HG02642 (cell line): ENCODE results near the gene SVOP.
"Not testable (repeated sequence)": the region's sequence is repeated elsewhere in the genome, so short reads cannot be mapped to it uniquely, and the experiment has no call there.

Source experiments
- ATAC-seq: cut with Tn5 transposase; IDR thresholded peaks from one replicate; pipeline ENCODE4 v1.9.1; 2021; ENCODE audit warnings: mild to moderate bottlenecking; ENCODE audit not compliant: unreplicated experiment, poor library complexity

SVOP gene

DNA sequence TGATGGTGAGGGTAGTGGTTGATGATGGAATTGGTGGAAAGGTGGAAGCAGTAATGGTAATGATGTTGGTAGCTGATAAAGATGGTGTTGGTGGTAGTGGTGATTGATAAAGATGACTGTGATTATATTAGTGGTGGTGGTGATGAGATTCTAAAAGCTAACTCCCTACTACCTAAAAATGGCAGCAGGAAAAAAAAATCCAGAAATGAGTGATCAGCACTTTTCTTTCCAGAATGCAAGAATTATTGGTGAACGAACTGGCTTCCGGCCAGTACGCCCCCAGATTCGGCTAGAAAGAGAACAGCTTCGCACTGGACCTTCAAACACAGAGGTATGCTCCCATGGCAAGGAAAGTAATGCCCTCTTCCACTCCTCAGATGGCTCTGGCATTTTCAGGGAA lies 121.7 kb downstream of the SVOP start:
- no peak for ATAC-seq

DNA sequence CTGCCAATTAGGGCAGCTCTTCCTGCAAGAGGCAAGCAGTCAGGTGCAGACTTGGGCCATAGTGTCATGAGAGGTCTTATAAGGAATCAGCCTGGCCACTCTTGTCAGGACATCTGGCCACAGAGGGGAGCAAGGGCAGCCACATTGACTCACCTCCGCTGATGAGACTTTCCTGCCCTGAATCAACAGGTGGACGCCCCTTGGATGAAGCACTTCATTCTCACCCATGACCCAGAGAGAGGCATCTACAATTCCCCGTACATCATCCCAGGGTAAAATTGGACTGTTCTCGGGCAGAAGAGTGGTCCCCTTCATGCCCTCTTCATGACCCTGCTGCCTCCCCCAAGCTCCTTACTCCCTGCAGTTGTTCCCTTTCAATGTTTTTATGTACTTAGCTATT lies 124.1 kb downstream of the SVOP start:
- no peak for ATAC-seq

DNA sequence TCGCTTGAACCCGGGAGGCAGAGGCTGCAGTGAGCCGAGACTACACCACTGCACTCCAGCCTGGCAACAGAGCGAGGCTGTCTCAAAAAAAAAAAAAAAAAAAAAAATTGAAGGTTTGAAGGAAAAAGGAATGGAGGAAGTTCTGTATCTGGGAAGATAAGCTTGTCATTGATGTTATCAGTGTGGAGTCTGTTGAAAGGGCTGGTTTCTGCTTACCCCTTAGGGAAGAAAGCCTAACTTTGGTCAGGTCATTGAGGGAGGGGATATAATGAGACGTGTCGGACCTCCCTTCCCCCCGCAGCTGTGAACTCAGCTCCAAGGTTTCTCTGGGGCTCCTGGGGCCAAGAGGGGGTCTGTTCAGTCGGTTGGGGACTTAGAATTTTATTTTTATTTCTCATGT lies 124.5 kb downstream of the SVOP start:
- no peak for ATAC-seq

DNA sequence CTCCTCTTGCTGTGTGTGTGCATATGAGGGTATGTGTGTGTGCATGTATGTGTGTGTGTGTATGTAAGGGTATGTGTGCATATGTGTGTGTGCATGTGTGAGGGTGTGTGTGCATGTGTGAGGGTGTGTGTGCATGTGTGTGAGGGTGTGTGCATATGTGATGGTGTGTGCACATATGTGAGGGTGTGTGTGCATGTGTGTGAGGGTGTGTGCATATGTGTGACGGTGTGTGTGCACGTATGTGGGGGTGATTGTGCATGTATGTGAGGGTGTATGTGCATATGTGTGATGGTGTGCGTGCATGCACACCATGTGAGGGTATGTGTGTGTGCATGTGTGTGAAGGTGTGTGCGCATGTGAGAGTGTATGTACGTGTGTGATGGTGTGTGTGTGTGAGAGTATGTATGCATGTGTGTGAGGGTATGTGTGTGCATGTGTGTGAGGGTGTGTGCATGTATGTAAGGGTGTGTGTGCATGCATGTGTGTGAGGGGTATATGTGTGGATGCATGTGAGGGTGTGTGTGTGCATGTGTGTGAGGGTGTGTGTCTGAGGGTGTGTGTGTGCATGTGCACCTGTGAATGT lies 125.6 kb downstream of the SVOP start:
- no peak for ATAC-seq

DNA sequence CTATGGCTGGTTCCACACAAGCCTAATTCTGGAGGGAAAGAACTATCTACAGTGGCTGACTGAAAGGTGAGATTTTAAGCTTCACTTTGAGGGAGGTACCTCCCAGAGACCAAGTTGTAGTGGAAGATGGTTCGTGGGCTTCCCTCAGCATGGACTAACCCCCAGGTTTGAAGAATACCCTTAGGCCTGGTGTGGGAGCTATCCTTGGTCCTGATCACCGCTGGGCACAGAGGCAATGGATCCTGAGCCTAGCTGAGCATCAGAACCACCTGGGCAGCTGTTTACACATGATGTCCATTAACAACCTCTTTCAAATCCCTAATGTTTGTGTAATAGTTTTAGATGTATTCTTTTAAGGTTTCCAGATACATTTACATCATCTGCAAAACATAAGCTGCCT lies 130.7 kb downstream of the SVOP start:
- ATAC-seq = no peak

DNA sequence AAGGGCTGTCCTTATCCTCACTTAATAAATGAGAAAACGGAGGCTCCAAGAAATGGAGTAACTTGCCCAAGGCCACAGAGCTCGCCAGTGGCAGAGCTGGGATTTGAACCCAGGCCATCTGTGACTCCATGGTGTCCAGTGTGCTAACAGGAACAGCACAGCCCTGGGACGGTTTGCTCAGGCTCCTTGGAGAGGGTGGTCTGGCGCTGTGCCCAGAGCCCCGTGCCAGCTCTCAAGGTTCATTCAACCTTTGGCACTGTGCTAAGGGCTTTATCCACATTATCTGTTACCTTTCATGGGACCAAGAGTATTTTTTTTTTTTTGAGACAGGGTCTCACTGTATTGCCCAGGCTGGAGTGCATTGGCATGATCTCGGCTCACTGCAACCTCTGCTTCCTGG lies 132.8 kb downstream of the SVOP start:
- ATAC-seq = no peak

DNA sequence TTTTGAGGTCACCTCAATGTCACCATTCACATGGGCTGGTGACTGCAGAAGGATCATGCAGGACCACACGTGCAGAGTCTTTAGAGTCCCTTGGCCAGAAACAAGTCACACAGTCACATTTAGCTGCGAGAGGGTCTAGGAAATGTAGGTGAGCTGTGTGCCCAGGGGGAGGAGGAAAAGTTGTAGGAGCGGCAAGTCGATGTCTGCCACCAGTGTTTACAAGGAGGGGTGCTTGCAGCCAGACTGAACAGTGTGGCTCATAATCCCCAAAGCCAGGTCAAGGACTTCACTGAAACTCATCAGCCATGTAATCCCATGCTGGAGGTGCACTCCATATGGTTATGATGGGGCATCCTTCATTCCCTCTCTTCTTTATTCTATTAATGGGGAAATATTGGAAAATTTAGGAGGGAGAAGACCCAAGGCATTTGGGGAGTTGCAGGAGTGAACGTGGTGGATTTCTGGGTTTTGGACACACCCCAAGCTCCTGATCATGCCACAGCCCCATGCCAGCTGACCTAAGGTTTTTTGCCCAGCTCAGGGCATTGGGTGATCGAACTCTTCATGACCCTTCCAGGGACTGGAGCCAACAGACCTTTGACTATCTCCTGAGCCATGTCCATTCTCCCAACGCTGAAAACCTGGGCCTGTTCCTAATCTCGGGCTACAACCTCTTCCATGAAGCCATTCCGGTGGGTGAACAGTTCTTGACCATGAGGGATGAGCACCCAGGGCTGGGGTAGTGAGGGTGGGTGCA lies 133.8 kb downstream of the SVOP start:
- no peak for ATAC-seq

DNA sequence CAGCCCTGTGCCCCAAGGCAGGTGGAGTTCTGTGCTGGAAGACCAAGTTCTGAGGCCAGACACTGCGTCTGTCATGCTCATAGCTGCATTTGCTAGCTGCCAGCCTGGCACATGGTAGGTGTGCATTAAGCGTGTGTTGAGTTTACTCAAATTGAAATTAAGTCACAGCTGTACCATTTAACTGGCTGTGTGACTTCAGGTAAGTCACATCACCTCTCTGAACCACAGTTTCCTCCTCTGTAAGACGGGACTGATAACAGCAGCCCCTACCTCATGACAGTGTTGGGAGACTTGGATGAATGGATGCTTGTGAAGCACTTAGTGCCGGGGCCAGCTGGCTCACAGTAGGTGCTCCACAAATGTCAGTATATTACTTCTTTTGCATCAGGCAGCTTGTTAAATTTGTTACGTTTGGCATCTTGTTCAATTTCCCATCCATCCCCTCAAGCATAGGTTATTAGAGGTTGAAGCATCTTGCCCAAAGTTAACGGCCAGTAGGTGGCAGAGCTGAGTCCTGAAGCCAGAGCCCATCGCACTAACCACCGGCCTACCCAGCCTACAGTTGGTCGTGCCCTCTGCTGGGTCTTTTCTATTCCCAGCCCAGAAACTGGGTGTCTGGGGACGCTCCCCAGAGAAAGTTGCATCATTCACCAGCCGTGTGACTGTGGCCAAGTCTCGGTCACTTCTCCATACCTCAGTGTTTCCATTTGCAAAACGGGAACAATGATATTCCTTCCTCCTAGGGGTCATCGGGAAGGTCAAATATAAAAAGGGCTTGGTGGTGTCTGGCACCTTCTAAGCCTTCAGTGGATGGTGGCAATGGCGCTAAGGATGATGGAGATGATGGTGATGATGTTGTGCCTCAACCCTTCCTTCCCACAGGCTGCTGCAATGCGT lies 136.5 kb downstream of the SVOP start:
- ATAC-seq = no peak

DNA sequence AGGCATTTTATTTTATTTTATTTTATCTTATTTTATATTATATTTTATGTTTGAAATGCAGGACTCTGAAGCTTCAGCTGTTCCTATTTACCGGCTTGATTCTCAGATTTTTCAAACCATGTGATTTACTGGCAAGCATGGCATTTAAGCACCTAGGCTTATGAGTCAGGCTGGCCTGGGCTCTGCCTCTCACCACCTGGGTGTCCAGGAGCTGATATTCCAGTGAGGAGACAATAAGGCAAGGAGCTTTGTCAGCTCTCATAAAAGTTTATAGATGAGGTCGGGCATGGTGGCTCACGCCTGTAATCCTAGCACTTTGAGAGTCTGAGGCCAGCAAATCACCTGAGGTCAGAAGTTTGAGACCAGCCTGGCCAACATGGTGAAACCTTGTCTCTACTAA lies 138.9 kb downstream of the SVOP start:
- ATAC-seq = no peak

DNA sequence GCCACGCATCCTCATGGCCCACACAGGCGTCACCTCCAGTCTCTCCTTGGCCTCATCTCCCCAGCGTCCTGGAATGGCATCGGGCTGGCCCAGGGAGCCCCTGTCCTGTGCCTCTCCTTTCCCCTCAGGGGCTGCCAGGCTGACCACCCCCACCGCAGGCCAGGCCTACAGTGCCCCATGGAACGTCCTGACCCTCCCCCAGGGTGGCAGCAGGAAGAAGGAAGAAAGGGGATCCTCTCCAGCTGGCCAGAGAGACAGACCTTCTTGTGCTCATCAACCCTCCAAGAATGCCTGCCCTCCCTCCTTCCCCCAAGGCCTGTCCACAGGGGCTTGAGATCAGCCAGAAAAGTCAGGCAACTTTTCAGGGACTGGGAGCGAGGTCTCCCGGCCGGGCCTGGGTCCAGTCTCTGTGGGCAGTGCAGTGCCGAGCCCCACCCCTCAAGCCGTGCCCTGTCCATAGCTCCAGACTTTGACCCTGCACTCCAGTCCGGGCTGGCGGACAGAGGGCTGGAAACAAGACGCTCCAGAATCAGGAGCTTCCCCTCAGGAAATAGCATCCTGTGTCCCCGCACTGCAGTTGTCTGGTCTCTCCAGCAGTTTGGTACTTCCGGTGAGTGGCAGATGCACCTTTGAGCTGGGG lies 141.1 kb downstream of the SVOP start, which contains the start of gene DAO:
DAO (plus strand) TSS at position 478 of the 640 bp plus-strand sequence. CDS start 4,915 bp downstream, outside the sequence.
- ATAC-seq = no peak

DNA sequence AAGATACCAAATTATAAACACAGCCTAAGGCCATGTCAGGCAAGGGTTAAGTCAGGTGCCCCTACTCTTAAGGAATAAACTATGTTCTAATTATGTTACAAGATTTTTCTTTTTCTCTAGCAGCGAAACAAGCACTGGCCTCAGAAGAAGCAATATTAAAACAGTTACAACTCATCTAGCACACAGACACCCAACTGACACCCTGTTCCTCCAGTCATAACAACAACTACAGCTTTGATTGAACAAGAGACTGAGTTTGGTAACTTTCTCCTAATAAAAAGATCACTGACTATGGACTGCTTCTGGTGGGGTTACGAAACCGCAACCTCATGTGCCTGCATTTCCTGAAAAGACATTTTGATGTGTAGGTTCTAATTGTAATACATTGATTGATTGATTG lies 144.3 kb downstream of the SVOP start:
- no peak for ATAC-seq

DNA sequence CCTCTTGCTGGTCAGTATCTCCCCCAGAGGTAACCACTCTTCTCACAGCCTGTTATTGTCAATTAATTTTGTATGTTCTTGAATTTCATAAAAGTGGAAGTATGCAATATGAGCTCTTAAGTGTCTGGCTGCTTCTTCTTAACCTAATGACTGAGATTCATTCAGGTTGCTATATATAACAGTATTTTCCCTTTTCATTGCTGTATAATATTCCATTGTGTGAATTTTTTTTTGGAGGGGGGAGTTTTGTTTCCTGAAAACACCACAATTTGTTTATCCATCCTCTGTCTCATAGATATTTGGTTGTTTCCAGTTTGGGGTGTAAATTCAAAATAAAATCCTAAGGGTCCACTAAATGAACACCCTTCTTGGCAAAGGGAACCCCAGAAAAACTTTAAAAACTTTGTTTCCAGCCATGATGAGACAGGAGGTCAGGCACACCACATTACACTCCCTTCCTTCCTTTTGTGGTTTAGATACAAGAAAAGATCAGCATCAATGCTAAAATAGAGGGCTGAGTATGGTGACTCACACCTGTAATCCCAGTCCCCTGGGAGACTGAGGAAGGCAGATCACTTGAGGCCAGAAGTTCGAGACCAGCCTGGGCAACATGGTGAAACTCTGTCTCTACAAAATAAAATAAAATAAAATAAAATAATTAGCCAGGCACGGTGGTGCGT lies 145.0 kb downstream of the SVOP start:
- no peak for ATAC-seq

DNA sequence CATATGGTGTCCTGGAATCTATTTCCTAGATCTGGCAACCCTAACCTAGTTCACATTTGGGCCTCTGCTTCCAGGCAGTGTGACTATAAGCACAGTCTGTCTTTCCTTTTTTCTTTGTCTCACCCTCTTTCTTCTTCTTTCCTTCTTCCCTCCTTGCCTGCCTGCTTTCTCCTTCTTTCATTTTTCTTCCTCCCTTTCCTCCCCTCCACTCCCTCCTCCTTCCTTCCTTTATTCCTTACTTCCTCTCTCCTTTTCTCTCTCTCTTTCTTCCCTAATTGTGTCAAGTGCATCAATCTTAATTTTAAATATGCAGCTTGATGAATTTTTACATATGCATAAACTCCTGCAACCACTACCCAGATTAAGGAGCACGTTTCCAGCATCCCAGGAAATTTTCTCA lies 145.6 kb downstream of the SVOP start:
- ATAC-seq = no peak

DNA sequence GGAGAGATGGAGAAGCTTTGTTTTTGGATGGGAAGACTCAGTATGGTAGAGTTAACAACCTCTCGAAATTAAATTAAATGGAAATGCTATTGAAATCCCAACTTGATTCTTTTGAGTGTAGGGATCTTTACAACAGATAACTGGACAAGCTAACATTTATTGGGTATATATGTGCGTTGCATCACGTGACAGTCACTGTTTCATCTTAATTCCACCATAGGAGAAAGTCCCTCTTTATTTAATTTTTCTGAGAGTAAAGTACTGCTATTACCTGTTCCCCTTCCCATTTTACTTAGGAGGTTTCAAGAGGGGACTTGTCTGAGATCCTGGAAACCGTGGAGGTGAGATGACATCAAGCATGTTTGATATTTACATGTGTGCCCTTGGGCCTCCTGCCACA lies 152.1 kb downstream of the SVOP start:
- ATAC-seq = no peak

DNA sequence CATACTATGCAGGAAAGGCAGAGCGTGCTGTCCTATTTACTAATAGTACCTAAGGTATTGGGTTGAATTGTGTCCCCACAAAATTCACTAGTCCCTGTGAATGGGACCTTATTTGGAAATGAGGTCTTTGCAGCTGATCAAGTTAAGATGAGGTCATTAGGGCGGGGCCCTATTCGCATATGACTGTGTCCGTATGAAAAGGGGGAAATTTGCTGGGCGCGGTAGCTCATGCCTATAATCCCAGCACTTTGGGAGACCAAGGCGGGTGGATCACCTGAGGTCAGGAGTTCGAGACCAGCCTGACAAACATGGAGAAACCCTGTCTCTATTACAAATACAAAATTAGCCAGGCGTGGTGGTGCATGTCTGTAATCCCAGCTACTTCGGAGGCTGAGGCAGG lies 154.8 kb downstream of the SVOP start:
- not testable (repeated sequence) for ATAC-seq

DNA sequence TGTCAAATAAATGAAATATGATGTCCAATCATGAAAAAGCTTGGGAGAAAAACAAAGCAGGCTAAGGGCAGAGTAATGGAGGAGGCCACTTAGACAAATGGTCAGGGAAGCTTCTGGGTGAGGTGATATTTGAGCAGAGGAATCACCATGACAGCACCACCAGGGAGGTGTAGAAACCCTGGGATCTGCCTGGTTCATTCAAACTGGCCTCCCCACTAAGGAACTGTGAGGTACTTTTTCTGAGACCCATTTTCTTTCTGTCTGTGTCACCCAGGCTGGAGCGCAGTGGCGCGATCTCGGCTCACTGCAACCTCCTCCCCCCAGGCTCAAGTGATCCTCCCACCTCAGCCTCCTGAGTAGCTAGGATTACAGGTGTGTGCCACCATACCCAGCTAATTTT lies 155.7 kb downstream of the SVOP start:
- ATAC-seq = no peak

DNA sequence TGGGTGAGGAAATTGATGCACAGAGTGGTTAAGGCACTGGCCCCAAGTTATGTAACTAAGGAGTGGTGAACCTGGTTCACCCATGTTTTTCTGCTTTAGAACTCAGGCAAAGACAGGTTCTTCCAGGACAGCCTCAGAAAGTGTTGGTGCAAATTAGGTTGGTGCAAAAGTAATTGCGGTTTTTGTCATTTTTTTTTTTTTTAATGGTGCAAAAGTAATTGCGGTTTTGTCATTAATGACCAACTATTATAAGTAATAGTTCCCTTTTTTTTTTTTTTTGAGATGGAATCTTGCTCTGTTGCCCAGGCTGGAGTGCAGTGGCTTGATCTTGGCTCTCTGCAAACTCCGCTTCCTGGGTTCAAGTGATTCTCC lies 158.3 kb downstream of the SVOP start:
- ATAC-seq = no peak

DNA sequence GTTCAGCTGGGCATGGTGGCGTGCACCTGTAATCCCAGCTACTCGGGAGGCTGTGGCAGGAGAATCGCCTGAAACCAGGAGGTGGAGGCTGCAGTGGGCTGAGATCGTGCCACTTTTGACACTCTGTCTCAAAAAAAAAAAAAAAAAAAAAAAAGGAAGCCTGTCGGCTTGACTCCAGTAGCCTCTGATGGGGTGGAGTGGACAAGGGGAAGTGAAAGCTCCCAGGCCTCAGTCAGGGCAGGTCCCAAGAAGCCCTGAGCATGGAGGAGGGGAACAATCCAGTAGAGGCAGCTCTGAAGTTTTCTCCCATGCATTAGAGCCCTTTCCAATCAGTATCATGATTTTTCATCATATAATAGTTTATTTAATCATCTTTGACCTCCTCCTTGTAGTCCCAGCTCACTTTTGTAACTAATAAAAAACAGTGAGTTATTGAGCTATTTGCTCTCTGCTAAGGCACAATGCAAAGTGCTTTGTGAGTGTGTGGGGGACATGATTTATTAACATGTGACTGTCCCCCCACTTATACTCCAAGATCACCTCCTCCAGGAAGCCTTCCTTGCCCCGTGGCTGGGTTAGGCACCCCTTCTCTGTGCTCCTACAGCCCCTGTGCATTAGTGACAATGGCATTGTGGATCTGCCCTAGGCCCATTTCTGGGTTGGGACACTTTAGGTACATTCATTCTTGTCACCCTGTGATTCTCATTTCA lies 158.8 kb downstream of the SVOP start:
- ATAC-seq = no peak

DNA sequence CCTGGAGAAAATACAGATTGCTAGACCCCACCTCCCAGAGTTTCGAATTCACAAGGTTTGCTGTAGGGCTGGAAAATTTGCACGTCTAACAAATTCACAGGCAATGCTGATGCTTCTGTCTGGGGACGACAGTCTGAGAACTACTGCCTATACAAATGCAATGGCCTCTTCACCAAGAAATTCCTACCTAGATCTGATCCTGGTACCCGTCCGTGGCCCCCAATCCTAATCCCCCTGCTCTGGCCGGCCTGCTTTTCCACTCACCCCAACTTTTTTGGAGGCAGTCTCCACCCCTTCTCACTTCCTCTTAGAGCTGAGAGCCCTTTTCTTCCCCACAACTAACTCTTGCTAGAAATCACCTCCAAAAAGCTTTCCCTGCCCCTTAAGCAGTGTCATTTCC lies 160.4 kb downstream of the SVOP start:
- no peak for ATAC-seq

DNA sequence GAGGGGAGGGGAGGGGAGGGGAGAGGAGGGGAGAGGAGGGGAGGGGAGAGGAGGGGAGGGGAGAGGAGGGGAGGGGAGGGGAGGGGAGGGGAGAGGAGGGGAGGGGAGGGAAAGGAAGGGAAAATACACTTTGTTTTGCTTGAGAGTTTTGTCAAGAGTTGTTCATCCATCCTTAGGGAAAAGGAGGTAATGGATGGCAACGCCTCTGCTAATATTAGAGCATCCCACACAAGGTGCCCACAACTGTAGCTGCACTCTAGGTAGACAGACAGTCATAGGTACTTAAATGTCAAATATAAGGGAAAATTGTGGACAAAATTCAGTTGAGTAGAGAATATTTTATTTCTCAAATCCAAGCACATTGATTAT lies 161.0 kb downstream of the SVOP start:
- no peak for ATAC-seq
